ENCODE data around the gene ARHGAP18. TPM values are rescaled to one million over a fixed set of nuclear protein-coding genes. Genes with fewer than 3 reads are reported as not detected.

The ARHGAP18 gene
- total and polyA plus RNA-seq, 10 donors = 4.6 to 18.7 (median 15.4) TPM

DNA sequence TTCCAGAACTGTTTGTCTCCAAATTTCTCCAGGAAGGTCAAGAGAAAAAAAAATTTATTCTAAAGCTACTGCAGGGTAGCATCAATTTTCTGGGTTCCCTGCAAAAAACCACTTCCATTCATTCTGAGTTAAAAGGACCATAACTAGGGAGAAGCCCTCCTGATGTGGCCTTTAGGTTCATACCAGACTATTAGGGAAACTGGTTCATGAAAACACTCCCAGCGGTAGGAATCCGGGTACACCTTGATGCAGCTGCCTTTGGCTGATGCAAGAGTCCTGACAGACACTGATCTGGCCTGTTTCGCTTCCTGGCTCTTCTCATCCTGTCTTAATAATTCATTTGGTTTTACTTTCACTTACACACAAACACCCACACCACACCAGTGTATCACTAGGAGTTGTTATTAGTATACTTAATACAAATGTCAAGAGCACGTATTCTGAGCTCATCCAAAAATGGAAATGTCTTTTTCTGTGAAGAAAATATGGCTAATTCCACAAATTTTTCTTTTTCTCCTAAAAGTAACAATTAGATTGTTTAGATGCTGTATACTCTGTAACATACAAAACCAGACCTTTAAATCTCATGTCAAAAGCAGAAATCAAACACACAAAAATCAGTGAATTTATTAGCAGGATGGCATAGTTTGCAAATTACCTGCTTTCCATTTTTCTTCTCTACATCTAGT, 38.4 kb upstream of the ARHGAP18 start:
- Histone ChIP-seq H3K4me1 (peaks cover 35 to 70% (median 61%) of the 10 kb centered on the region in 6 donors), H3K4me3 (peak overlapping the region in 2 of 8 donors; percentile 6 to 31), H3K36me3 (no peaks in the 10 kb centered on the region), H3K27me3 (replicated peaks in 1 of 7) (no peaks in the 10 kb centered on the region), H3K9me3 (no peaks in the 10 kb centered on the region), H3K27ac (peak overlapping the region; percentile 64 to 87 (median 76))
- intact Hi-C loops (cut with DNase I; ENCODE audit: low total_unique reads) = no loop called here
- no peak for TF ChIP-seq POLR2AphosphoS5 (IDR thresholded peaks at IDR 0.05)
- no peak for TF ChIP-seq POLR2A (IDR thresholded peaks at IDR 0.05)
- TF ChIP-seq, protein P1, sequence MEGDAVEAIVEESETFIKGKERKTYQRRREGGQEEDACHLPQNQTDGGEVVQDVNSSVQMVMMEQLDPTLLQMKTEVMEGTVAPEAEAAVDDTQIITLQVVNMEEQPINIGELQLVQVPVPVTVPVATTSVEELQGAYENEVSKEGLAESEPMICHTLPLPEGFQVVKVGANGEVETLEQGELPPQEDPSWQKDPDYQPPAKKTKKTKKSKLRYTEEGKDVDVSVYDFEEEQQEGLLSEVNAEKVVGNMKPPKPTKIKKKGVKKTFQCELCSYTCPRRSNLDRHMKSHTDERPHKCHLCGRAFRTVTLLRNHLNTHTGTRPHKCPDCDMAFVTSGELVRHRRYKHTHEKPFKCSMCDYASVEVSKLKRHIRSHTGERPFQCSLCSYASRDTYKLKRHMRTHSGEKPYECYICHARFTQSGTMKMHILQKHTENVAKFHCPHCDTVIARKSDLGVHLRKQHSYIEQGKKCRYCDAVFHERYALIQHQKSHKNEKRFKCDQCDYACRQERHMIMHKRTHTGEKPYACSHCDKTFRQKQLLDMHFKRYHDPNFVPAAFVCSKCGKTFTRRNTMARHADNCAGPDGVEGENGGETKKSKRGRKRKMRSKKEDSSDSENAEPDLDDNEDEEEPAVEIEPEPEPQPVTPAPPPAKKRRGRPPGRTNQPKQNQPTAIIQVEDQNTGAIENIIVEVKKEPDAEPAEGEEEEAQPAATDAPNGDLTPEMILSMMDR (IDR thresholded peaks at IDR 0.05 in 8 of 11, conservative IDR thresholded peaks at IDR 0.05 in 3 of 11) = peak in 1 of 11 experiments; percentile 25
- WGBS, 5 donors = 11 to 14% (median 12%) methylated on average over 4 of the region's 4 CpGs
- DNase-seq = peak; percentile 66

DNA sequence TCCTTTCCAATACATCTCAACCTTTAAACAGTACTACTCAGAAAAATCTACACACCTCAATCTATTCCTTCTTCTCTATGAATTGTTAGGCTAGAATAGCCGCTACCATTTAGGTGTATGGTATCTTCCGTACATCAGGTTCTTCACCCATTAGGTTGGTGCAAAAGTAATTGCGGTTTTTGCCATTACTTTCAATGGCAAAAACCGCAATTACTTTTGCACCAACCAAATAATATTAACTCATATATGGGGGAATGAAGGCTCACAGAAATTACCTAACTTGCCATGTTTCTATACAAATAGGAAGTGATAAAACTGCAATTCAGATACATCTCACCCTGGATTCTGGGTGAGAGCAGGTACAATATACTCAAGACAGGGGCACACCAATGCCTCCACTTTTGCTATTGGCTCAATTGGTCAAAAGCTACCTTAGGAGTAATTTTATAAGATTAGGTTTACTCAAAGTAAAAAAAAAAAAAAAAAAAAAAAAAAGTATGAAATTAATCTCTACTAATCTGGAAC, 37.7 kb upstream of the ARHGAP18 start:
- intact Hi-C loops (cut with DNase I; ENCODE audit: low total_unique reads) = no loop called here
- TF ChIP-seq POLR2A (IDR thresholded peaks at IDR 0.05) = no peak
- 86 to 94% (median 88%) methylated on average over 4 of the region's 4 CpGs for WGBS, 5 donors
- no peak for DNase-seq
- H3K36me3 ChIP-seq = no peaks in the 10 kb centered on the region
- H3K4me1 ChIP-seq = peaks cover 35 to 70% (median 62%) of the 10 kb centered on the region in 6 donors
- no peaks in the 10 kb centered on the region for H3K9me3 ChIP-seq
- peak overlapping the region; percentile 64 to 87 (median 76) for H3K27ac ChIP-seq
- no peaks in the 10 kb centered on the region for H3K27me3 ChIP-seq (replicated peaks in 1 of 7)
- H3K4me3 ChIP-seq = no peak overlapping the region

DNA sequence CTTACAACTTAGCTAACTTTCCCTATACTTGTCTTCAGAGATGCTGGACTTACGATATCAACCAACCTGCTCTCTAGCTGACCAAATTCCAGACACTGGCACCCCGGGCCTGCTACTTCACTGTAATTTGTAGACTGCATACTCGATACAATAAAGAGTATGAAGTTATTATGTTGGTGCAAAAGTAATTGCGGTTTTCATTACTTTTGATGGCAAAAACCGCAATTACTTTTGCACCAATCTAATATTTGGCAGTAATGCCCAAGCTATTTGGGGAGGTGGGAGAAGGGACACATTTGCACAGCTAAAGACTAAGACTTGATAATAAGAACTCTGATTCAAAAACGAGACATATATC, 34.9 kb upstream of the ARHGAP18 start:
- Histone ChIP-seq H3K4me3 (no peak overlapping the region), H3K36me3 (no peaks in the 10 kb centered on the region), H3K9me3 (no peaks in the 10 kb centered on the region), H3K4me1 (peaks cover 25 to 47% (median 38%) of the 10 kb centered on the region in 6 donors), H3K27me3 (replicated peaks in 1 of 7) (no peaks in the 10 kb centered on the region), H3K27ac (peak overlapping the region in 4 of 8 donors; percentile 32 to 64 (median 58))
- no peak for DNase-seq
- WGBS, 5 donors = 78 to 92% (median 82%) methylated on average over 6 of the region's 6 CpGs
- TF ChIP-seq, protein P1 (IDR thresholded peaks at IDR 0.05 in 8 of 11, conservative IDR thresholded peaks at IDR 0.05 in 3 of 11) = no peak
- TF ChIP-seq POLR2AphosphoS5 (IDR thresholded peaks at IDR 0.05) (no peak), POLR2A (IDR thresholded peaks at IDR 0.05) (no peak)
- intact Hi-C loops (cut with DNase I; ENCODE audit: low total_unique reads) = no loop called here

DNA sequence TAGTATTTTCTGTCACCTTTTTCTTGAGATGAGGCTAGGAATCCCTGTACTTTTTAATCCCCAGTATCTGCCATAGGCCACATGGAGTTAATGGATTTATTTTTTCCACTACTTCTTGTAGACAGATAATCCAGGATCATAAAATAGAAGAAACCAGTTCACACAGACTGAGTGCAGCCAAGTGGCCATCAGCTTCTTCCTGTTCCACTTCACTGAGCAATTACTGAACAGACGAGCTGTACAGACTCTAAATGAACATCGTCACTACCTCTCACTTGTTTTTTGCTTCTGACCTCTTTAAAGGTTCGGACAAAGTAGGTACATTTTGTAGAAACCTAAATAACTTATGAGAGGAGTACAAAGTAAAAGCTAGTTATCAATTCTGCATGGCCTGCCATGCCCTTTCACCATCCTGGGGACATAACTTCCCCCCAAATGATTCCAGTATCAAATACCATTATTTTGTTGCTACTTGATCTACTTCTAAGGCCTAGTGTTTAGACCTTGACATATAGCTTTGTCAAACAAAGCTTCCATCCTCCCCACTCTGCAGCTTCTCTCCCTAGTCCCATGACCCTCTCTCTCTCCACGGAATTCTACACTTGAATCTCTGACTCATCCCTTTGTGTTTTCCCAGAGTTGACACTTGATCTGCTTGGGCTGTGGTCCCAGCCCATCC, 34.4 kb upstream of the ARHGAP18 start:
- TF ChIP-seq, protein P1 (IDR thresholded peaks at IDR 0.05 in 8 of 11, conservative IDR thresholded peaks at IDR 0.05 in 3 of 11) = no peak
- no peak for TF ChIP-seq POLR2AphosphoS5 (IDR thresholded peaks at IDR 0.05)
- DNase-seq = no peak
- peaks cover 0 to 3% (median 0%) of the 10 kb centered on the region in 7 donors for H3K27me3 ChIP-seq (replicated peaks in 1 of 7)
- intact Hi-C loops (cut with DNase I; ENCODE audit: low total_unique reads) = no loop called here
- H3K4me1 ChIP-seq = peaks cover 20 to 42% (median 33%) of the 10 kb centered on the region in 6 donors
- H3K4me3 ChIP-seq = no peak overlapping the region
- no peaks in the 10 kb centered on the region for H3K36me3 ChIP-seq
- H3K9me3 ChIP-seq = no peaks in the 10 kb centered on the region
- H3K27ac ChIP-seq = peak overlapping the region in 5 of 8 donors; percentile 21 to 64 (median 54)
- WGBS, 5 donors = 42 to 60% (median 50%) methylated on average over 4 of the region's 4 CpGs

Data from spleen (tissue), 11 donors.